GM12878 (cell line): ENCODE results near the gene ADPRS. TPM values are rescaled to one million over a fixed set of nuclear protein-coding genes. Genes with fewer than 3 reads are reported as not detected.

ENCODE experiments used
- ATAC-seq: fragments of 200-7000 bp; cut with Tn5 transposase; 3 replicates; pipeline ENCODE4 v1.9.1; 2020; ENCODE audit warnings: mild to moderate bottlenecking, moderate library complexity
- BruUV-seq: library from RNA; stranded (reverse); fragments of 400-500 nt; replicated peaks from 2 replicates; lab custom pipeline; 2021; lab: Mats Ljungman, UMichigan
- CTCF ChIA-PET: fragments of 300-600 bp; sonication (Branson Sonifier 250); formaldehyde crosslinking; extraction: SDS; loops from one replicate; lab custom pipeline; 2021; ENCODE audit warnings: inconsistent platforms; lab: Yijun Ruan, JAX
- POLR2A ChIA-PET: fragments of 350-600 bp; formaldehyde crosslinking; extraction: SDS; loops from one replicate; lab custom pipeline; 2021; ENCODE audit warnings: inconsistent platforms; lab: Charles Lee
- RAD21 ChIA-PET: fragments of 300-600 bp; sonication (Branson Sonifier 250); formaldehyde crosslinking; loops from one replicate; lab custom pipeline; 2023; ENCODE audit warnings: antibody characterized with exemption; ENCODE audit not compliant: unreplicated experiment; lab: Charles Lee
- SMC1A ChIA-PET: fragments of 300-600 bp; sonication (Branson Sonifier 250); formaldehyde crosslinking; loops from one replicate; lab custom pipeline; 2023; ENCODE audit not compliant: unreplicated experiment, uncharacterized antibody; lab: Charles Lee
- DNase-seq: peaks from one replicate; pipeline ENCODE4 v3.0.0-alpha.2; 2011; ENCODE audit warnings: low read depth, low spot score
- FAIRE-seq: peaks from 3 replicates; lab custom pipeline; 2011; peaks lifted over from hg19 to GRCh38; lab: Jason Lieb, UNC
- H2AFZ ChIP-seq: 2 replicates; pipeline ENCODE4 v1.6.0; 2011; ENCODE audit warnings: low read depth, low read length, control low read depth; ENCODE audit not compliant: control insufficient read depth
- H3K27ac ChIP-seq: 2 replicates; pipeline ENCODE4 v1.5.1; 2011; ENCODE audit warnings: control low read depth; ENCODE audit not compliant: control insufficient read depth, insufficient read depth
- H3K27me3 ChIP-seq, 2 experiments: replicated peaks in 1 of 2; 2 replicates each; pipeline versions ENCODE4 v1.6.0 to v1.6.1; 2011; ENCODE audit warnings: low read length in 1 of 2; ENCODE audit not compliant: control insufficient read depth in 2 of 2, insufficient read depth in 2 of 2
- H3K36me3 ChIP-seq, 2 experiments: 2 replicates each; pipeline ENCODE4 v1.5.1; 2011; ENCODE audit warnings: low read length in 1 of 2; ENCODE audit not compliant: control insufficient read depth in 2 of 2, insufficient read depth in 2 of 2
- H3K4me1 ChIP-seq: 2 replicates; pipeline ENCODE4 v1.6.1; 2011; ENCODE audit warnings: mild to moderate bottlenecking, low read length, moderate library complexity, mixed read lengths; ENCODE audit not compliant: control insufficient read depth, insufficient read depth
- H3K4me2 ChIP-seq: 2 replicates; pipeline ENCODE4 v1.6.0; 2011; ENCODE audit warnings: control low read depth; ENCODE audit not compliant: control insufficient read depth, insufficient read depth
- H3K4me3 ChIP-seq: fragments of 200-600 bp; sonication (generic); 2 replicates; pipeline ENCODE4 v1.5.1; 2016
- H3K79me2 ChIP-seq: 2 replicates; pipeline ENCODE4 v1.6.0; 2011; ENCODE audit warnings: low read length; ENCODE audit not compliant: control insufficient read depth, insufficient read depth
- H3K9ac ChIP-seq: 2 replicates; pipeline ENCODE4 v1.8.0; 2011; ENCODE audit warnings: low read length, control low read depth, mixed read lengths; ENCODE audit not compliant: control insufficient read depth, insufficient read depth
- H3K9me3 ChIP-seq: replicated peaks from 3 replicates; pipeline ENCODE4 v1.5.1; 2011; ENCODE audit warnings: mild to moderate bottlenecking, low read length; ENCODE audit not compliant: control insufficient read depth, insufficient read depth
- H4K20me1 ChIP-seq: 2 replicates; pipeline ENCODE4 v1.6.0; 2011; ENCODE audit not compliant: control insufficient read depth, insufficient read depth
- BRCA1 ChIP-seq: IDR thresholded peaks from 2 replicates; pipeline ENCODE4 v1.6.1; 2011; ENCODE audit warnings: low read depth, low read length, improper control_type of control experiment
- FOS ChIP-seq: IDR thresholded peaks from 3 replicates; pipeline ENCODE4 v1.6.1; 2011; ENCODE audit warnings: borderline replicate concordance; ENCODE audit not compliant: insufficient read length; ENCODE audit errors: extremely low read depth
- HDGF ChIP-seq: fragments of 450-650 bp; IDR thresholded peaks from 2 replicates; pipeline ENCODE4 v1.6.1; 2016; ENCODE audit warnings: antibody characterized with exemption
- MEF2B ChIP-seq: fragments of 450-650 bp; IDR thresholded peaks from 2 replicates; pipeline ENCODE4 v1.6.1; 2018; ENCODE audit warnings: mild to moderate bottlenecking, moderate library complexity; ENCODE audit not compliant: partially characterized antibody, poor library complexity, severe bottlenecking
- RAD21 ChIP-seq: IDR thresholded peaks from 2 replicates; pipeline ENCODE4 v1.6.1; 2011; ENCODE audit warnings: mild to moderate bottlenecking, low read depth, low read length, moderate library complexity; ENCODE audit not compliant: insufficient read depth
- RBBP5 ChIP-seq: fragments of 200-600 bp; sonication (generic); conservative IDR thresholded peaks from 2 replicates; pipeline ENCODE4 v1.6.1; 2016
- RCOR1 ChIP-seq: conservative IDR thresholded peaks from 2 replicates; pipeline ENCODE4 v1.6.1; 2012; ENCODE audit warnings: low read depth, low read length, improper control_type of control experiment
- WGBS: methylation state at CpG from one replicate; pipeline ENCODE4 v1.1.6; 2016; ENCODE audit warnings: low lambda C conversion rate; ENCODE audit not compliant: insufficient replicate concordance, insufficient coverage; ENCODE audit errors: missing lambda C conversion rate; 5-methylcytosine and 5-hydroxymethylcytosine counted together
- in situ Hi-C: fragments of 300-500 bp; cut with MboI; formaldehyde crosslinking; loops from 9 replicates; pipeline ENCODE4 v1.14.3; 2018; ENCODE audit warnings: mixed read lengths
- intact Hi-C: fragments of 100-400 bp; cut with micrococcal nuclease; formaldehyde crosslinking; loops from one replicate; pipeline ENCODE4 v1.14.2; 2022; ENCODE audit not compliant: unreplicated experiment
- polyA plus RNA-seq, 11 experiments: library from polyadenylated mRNA; depleted of rRNA in 4 of 11; unstranded in 6 of 11; stranded (reverse) in 5 of 11; fragments of >200 nt; fragmentation: Nextera tagmentation in 4 of 11; fragmentation: Illumina TruSeq in 1 of 11; extraction: Ambion mirVana in 4 of 11; extraction: Trizol in 1 of 11; gene quantifications; 1 replicate in 1 of 11; 2 replicates in 10 of 11; pipeline versions ENCODE4 v1.2.1 to v1.2.3, GENCODE V29; 2011 to 2016; ENCODE audit warnings: inconsistent platforms in 2 of 11, missing spikeins in 2 of 11, low read depth in 1 of 11
- total RNA-seq, 4 experiments: library from RNA; depleted of rRNA in 3 of 4; stranded (reverse); fragments of >200 nt in 3 of 4; fragmentation: Illumina TruSeq in 1 of 4; extraction: Trizol in 1 of 4; gene quantifications; 2 replicates each; pipeline versions ENCODE4 v1.2.1 to v1.2.3, GENCODE V29; 2013 to 2021
- TF ChIP-seq, protein P1 (sequence below): fragments of 450-650 bp; IDR thresholded peaks from 2 replicates; pipeline ENCODE4 v1.6.1; 2017; ENCODE audit warnings: mild to moderate bottlenecking, low read depth, inconsistent platforms; ENCODE audit not compliant: poor library complexity, severe bottlenecking
- TF ChIP-seq, protein P2 (sequence below): fragments of 450-650 bp; IDR thresholded peaks from 2 replicates; pipeline ENCODE4 v1.6.1; 2016; ENCODE audit warnings: mild to moderate bottlenecking
- TF ChIP-seq, protein P3 (sequence below): fragments of 450-650 bp; formaldehyde crosslinking; IDR thresholded peaks from 2 replicates; pipeline ENCODE4 v1.4.0; 2020; ENCODE audit warnings: mild to moderate bottlenecking, moderate library complexity

Gene ADPRS
- total and polyA plus RNA-seq, 10 of the 15 experiments (the other 5 are each of a cell fraction or from before 2014, with no cell fraction given): 7.6 to 57.6 (median 39.1) TPM

DNA sequence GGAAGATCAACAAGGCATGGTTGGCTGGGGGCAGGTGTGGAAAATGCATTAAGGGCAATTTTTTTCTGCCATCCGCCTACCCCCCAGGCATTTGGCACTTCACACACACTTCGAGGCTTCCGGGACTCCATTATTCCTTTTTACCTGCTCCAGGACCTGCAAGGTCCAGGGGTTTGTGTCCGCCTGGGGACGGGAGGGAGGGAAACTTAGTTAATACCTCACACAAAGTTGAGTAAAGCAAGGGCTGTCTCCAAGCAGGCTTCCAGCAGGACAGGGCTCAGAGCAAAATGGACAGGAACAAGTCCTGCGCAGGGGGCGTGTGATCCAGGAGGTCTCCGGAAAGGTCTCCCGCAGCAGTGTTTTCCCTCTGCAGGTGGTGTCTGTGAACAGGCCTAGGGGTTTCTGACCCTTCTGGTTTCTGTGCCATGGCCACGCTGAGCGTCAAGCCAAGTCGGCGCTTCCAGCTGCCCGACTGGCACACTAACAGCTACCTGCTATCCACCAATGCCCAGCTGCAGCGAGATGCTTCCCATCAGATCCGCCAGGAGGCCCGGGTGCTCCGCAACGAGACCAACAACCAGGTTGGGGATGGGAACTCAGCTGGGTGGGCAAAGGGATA lies 4.1 kb upstream of the ADPRS start:
- ATAC-seq: no peak
- 72% methylated on average over 19 of the region's 19 CpGs for WGBS
- no peaks in the 10 kb centered on the region; a peak in 1 of 4 replicates for H3K27me3 ChIP-seq
- H3K36me3 ChIP-seq: no peaks in the 10 kb centered on the region
- SMC1A ChIA-PET: no interaction called here
- H3K9ac ChIP-seq: no peak overlapping the region
- CTCF ChIA-PET: no interaction called here
- FAIRE-seq: no peak
- POLR2A ChIA-PET: no interaction called here
- peak overlapping the region; percentile 4 for H2AFZ ChIP-seq
- intact Hi-C loops: loop anchor here (5.0 to 10.0 kb wide), 2 partner anchors 200 to 227 kb away; partner anchors contain the start of gene AGO1
- no peaks in the 10 kb centered on the region; the same call in 1 of the 2 replicates for H3K4me1 ChIP-seq
- H3K27ac ChIP-seq: no peak overlapping the region
- peak overlapping the region; percentile 39; the same call in 1 of the 2 replicates for H3K4me2 ChIP-seq
- RAD21 ChIA-PET: no interaction called here
- no TSS peak for BruUV-seq
- DNase-seq: no peak
- peaks cover 9% of the 10 kb centered on the region for H3K79me2 ChIP-seq
- no peaks in the 10 kb centered on the region for H4K20me1 ChIP-seq
- TF ChIP-seq, protein P1, sequence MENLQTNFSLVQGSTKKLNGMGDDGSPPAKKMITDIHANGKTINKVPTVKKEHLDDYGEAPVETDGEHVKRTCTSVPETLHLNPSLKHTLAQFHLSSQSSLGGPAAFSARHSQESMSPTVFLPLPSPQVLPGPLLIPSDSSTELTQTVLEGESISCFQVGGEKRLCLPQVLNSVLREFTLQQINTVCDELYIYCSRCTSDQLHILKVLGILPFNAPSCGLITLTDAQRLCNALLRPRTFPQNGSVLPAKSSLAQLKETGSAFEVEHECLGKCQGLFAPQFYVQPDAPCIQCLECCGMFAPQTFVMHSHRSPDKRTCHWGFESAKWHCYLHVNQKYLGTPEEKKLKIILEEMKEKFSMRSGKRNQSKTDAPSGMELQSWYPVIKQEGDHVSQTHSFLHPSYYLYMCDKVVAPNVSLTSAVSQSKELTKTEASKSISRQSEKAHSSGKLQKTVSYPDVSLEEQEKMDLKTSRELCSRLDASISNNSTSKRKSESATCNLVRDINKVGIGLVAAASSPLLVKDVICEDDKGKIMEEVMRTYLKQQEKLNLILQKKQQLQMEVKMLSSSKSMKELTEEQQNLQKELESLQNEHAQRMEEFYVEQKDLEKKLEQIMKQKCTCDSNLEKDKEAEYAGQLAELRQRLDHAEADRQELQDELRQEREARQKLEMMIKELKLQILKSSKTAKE: no peak
- TF ChIP-seq, protein P2, sequence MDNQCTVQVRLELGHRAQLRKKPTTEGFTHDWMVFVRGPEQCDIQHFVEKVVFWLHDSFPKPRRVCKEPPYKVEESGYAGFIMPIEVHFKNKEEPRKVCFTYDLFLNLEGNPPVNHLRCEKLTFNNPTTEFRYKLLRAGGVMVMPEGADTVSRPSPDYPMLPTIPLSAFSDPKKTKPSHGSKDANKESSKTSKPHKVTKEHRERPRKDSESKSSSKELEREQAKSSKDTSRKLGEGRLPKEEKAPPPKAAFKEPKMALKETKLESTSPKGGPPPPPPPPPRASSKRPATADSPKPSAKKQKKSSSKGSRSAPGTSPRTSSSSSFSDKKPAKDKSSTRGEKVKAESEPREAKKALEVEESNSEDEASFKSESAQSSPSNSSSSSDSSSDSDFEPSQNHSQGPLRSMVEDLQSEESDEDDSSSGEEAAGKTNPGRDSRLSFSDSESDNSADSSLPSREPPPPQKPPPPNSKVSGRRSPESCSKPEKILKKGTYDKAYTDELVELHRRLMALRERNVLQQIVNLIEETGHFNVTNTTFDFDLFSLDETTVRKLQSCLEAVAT: no peak
- TF ChIP-seq HDGF (no peak), BRCA1 (no peak), RBBP5 (no peak), MEF2B (no peak), FOS (no peak), RCOR1 (no peak), RAD21 (no peak)
- TF ChIP-seq, protein P3, sequence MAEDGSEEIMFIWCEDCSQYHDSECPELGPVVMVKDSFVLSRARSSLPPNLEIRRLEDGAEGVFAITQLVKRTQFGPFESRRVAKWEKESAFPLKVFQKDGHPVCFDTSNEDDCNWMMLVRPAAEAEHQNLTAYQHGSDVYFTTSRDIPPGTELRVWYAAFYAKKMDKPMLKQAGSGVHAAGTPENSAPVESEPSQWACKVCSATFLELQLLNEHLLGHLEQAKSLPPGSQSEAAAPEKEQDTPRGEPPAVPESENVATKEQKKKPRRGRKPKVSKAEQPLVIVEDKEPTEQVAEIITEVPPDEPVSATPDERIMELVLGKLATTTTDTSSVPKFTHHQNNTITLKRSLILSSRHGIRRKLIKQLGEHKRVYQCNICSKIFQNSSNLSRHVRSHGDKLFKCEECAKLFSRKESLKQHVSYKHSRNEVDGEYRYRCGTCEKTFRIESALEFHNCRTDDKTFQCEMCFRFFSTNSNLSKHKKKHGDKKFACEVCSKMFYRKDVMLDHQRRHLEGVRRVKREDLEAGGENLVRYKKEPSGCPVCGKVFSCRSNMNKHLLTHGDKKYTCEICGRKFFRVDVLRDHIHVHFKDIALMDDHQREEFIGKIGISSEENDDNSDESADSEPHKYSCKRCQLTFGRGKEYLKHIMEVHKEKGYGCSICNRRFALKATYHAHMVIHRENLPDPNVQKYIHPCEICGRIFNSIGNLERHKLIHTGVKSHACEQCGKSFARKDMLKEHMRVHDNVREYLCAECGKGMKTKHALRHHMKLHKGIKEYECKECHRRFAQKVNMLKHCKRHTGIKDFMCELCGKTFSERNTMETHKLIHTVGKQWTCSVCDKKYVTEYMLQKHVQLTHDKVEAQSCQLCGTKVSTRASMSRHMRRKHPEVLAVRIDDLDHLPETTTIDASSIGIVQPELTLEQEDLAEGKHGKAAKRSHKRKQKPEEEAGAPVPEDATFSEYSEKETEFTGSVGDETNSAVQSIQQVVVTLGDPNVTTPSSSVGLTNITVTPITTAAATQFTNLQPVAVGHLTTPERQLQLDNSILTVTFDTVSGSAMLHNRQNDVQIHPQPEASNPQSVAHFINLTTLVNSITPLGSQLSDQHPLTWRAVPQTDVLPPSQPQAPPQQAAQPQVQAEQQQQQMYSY: no peak
- 0 out of 2 replicates have a peak overlapping the region, but pooled peaks have one; percentile 32 for H3K4me3 ChIP-seq
- in situ Hi-C loops: no loop called here
- no peaks in the 10 kb centered on the region for H3K9me3 ChIP-seq
